Left cardiac atrium (tissue), 4 donors: Measurements from ENCODE around the gene KRTAP19-4. TPM values are rescaled to one million over a fixed set of nuclear protein-coding genes. Genes with fewer than 3 reads are reported as not detected.
"Not testable (repeated sequence)": the region's sequence is repeated elsewhere in the genome, so short reads cannot be mapped to it uniquely, and the experiment has no call there.

ENCODE experiments used
- ATAC-seq, 2 donors: fragments of 200-7000 bp; cut with Tn5 transposase; one replicate each; pipeline ENCODE4 v1.9.1; 2020; ENCODE audit warnings: mild to moderate bottlenecking in 2 of 2, moderate library complexity in 2 of 2
- DNase-seq: peaks from one replicate; pipeline ENCODE4 v3.0.0-alpha.2; 2020
- intact Hi-C, 2 donors: fragments of 100-400 bp; cut with DNase I; formaldehyde crosslinking; loops; one replicate each; pipeline versions ENCODE4 v1.14.1 to v1.15.1; 2022 to 2023
- long read RNA-seq: library from polyadenylated mRNA; unstranded; transcript quantifications from one replicate; pipeline ENCODE4 v2.0.0, GENCODE V29; 2021
- total RNA-seq, 2 donors: library from RNA; stranded (reverse); fragmentation: NEBNext Ultra II Directional; extraction: Animal tissue kit (Norgen Biotek cat#: 25700); gene quantifications; one replicate each; pipeline ENCODE4 v1.2.1, GENCODE V29; 2021
- donor health status: DM: no; HTN: yes; CAD: no.
- donor health status: DM: no; HTN: yes; CAD: no; lungs with severe emphysema.
- donor health status: DM: yes; HTN: yes; CAD: no.
- donor health status: Dilated cardiomyopathy.

KRTAP19-4 gene, protein sequence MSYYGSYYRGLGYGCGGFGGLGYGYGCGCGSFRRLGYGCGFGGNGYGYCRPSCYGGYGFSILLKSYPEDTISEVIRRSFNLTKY
- not detected for total RNA-seq
- long read RNA-seq = 0 reads

DNA sequence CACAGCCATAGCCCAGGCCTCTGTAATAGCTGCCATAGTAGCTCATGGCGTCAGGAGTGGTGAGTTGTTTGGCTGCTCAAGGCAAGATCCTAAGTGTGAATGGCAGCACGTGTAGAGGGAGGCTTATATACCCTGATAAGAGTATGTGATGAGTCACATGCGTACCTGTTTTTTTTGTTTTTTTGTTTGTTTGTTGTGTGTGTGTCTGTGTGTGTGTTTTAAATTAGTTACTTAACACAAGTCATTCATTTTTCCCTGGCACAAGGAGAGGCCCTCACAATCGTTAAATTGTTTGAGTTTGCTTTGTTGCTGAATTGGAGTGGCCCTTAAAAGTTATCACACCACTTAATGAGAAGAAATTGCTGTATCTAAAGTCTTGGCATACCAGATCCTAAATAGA is at the start of gene KRTAP19-4:
Gene KRTAP19-4 (minus strand): TSS at position 101 of the 400 bp plus-strand sequence. CDS start 55 bp downstream, at position 46.
- DNase-seq = no peak
- intact Hi-C loops = no loop called here

DNA sequence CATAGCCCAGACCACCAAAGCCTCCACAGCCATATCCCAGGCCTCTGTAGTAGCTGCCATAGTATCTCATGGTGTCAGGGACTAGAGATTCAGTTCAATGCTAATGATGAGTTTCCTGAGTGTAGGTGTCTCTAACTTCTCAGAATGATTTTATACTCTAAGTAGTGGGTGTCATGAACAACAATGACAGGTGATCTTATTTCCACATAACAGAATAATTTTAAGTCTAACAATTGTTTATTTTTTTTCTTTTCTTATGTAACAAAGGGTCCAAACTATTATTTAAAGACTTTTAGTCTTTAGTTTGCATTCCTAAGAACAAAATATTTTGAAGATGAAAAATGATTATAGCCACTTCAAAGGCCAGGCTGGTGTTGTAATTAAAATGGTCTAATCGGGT is 44.8 kb upstream of the KRTAP19-4 start, which contains the start of gene KRTAP19-6:
Gene KRTAP19-6 (minus strand): TSS at position 101 of the 400 bp plus-strand sequence. CDS start 31 bp downstream, at position 70.
- ATAC-seq (no peak), DNase-seq (no peak)
- intact Hi-C loops = no loop called here

More for the DNA sequence above, at the start of gene KRTAP19-4:
- no peak for ATAC-seq

DNA sequence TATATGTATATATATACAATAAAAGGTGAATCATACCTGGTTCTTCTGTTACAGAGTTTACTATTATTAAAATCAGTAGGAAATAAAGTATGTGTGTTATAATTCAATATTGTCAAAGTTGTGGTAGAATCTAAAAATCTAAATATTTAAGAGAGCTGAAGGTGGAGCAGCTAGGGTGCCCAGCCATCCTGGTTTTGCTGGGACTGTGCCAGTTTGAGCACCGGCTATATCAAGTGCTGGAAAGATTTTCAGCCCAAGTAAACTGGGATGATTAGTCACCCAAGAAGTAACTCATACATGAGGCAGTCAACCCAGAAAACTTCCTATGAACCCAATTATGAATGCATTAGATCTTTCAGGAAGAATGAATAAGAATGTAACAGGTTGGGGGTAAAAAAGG is 21.9 kb upstream of the KRTAP19-4 start:
- DNase-seq (no peak), ATAC-seq (no peak)
- intact Hi-C loops = no loop called here

DNA sequence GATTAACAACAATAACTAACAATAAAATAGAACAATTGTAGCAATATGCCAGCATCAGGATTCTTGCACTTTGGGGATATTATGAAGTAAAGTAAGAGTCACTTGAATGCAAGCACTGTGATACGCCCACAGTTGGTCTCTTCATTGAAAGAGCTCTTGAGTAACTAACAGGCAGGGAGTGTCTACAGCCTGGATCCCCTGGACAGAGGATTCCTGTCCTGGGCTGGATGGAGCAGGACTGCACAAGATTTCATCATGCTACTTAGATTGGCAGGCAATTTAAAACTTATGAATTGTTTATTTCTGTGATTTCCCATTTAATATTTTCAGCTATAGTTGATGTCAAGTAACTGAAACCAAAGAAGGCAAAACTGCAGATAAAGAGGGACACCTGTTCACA is 18.7 kb upstream of the KRTAP19-4 start:
- no peak for ATAC-seq
- DNase-seq = no peak
- intact Hi-C loops = no loop called here

DNA sequence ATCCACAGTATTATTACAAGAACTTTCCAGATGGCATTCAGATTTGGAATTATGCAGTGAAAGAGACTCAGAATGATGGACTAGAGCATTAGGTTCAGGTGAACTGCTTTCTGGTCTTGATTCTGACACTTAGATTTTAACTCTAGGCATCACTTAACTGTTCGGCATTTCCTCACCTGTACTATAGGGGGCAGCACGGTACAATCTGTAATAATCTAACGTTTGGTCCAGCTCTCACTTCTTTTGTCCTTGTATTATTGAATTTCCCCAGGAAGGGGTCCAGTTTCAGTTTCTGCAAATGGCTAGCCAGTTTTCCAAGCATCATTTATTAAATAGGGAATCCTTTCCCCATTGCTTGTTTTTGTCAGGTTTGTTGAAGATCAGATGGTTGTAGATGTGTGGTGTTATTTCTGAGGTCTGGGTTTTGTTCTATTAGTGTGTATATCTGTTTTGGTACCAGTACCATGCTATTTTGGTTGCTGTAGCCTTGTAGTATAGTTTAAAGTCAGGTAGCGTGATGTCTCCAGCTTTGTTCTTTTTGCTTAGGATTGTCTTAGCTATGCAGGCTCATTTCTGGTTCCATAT is 8.7 kb upstream of the KRTAP19-4 start:
- intact Hi-C loops, DNase-seq, ATAC-seq: not testable (repeated sequence)

DNA sequence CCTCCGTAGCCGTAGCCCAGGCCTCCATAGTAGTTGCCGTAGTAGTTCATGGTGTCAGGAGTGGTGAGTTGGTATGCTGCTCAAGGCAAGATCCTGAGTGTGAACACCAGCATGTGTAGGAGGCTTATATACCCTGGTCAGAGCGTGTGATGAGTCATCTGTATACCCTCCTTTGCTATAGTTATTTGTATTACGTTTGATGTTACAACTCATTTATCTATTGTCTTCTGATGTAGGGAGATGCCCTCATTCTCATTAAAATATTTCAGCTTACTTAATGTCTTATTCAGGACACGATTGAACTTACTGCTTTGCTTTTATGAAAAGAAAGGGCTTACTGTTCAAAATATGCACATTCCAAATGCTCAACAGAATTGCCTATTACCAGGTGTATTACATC is 5.1 kb upstream of the KRTAP19-4 start, which contains the start of gene KRTAP19-5:
Gene KRTAP19-5 (minus strand): TSS at position 101 of the 400 bp plus-strand sequence. CDS start 51 bp downstream, at position 50.
- no peak for ATAC-seq
- no peak for DNase-seq
- intact Hi-C loops = no loop called here

DNA sequence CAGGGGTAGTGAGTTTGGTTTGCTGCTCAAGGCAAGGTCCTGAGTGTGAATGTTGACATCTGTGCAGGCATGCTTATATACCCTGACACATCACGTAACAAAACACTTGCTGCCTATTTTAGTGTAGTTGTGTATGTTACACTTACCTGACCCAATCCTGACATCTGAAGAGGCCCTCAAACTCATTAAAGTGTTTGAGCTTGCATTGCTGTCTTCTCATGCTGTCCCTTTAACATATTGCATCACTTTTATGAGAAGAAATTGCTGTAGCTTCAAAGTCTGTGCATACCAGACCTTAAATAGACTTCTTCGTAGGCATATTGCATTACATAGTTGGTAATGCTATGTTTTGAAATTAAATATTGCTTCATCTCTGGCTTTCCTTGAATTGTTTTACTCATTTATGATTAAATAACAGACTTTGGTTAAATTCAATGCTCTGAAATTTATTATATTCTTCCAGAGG is 5.0 kb downstream of the KRTAP19-4 start, which contains the start of gene KRTAP19-3:
Gene KRTAP19-3 (minus strand): TSS at position 51 of the 466 bp plus-strand sequence. CDS start 56 bp downstream, outside the sequence.
- intact Hi-C loops = no loop called here
- no peak for DNase-seq
- ATAC-seq = no peak

DNA sequence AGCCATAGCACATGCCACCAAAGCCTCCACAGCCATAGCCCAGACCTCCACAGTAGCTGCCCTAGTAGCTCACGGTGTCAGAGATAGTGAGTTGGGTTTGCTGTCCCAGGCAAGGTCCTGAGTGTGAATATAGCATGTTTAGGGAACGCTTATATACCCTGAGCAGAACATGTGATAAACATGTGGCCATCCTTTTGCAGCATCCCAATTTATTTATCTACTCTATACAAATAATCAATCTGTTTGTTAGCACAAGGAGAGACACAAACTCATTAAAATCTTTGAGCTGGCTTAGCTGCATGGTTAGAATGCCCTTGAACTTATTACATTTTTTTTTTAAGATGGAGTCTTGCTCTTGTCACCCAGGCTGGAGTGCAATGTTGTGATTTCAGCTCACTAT is 9.6 kb downstream of the KRTAP19-4 start, which contains the start of gene KRTAP19-2:
Gene KRTAP19-2 (minus strand): TSS at position 101 of the 400 bp plus-strand sequence. CDS start 88 bp downstream, at position 13.
- intact Hi-C loops = no loop called here
- ATAC-seq = no peak

DNA sequence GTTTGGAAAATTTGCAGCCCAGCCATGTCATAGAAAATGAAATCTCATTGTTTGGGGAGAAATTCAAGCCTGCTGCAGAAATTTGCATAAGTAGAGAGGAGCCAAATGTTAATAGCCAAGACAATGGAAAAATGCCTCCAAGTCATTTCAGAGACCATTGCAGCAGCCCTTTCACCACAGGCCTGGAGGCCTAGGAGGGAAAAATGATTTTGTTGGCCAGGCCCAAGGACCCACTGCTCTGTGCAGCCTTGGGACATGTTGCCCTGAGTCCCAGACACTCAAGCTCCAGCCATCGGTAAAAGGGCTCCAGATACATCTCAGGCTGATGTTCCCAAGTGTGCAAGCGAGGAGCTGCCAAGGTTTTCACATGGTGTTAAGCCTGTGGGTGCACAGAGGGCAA is 10.8 kb downstream of the KRTAP19-4 start:
- ATAC-seq (no peak), DNase-seq (no peak)
- intact Hi-C loops = no loop called here

More for the DNA sequence above, 9.6 kb downstream of the KRTAP19-4 start, which contains the start of gene KRTAP19-2:
- no peak for DNase-seq

DNA sequence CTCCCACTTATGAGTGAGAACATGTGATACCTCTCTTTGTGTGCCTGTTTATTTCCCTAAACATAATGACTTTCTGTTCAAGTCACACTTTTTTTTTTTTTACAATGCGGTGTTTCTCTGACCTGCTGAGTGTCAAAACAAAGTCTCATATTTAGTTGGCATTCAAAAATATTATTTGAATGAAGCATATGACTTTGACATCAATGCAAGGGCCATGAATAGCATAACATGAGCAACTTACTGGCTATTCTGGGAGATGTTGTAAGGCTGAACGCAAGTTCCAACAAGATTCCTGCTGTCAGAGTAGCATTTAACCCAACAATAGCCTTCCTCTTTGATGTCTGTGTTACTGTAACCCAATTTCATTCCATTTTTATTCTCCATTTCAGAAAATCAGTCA is 14.8 kb downstream of the KRTAP19-4 start:
- ATAC-seq (no peak), DNase-seq (no peak)
- intact Hi-C loops = no loop called here

DNA sequence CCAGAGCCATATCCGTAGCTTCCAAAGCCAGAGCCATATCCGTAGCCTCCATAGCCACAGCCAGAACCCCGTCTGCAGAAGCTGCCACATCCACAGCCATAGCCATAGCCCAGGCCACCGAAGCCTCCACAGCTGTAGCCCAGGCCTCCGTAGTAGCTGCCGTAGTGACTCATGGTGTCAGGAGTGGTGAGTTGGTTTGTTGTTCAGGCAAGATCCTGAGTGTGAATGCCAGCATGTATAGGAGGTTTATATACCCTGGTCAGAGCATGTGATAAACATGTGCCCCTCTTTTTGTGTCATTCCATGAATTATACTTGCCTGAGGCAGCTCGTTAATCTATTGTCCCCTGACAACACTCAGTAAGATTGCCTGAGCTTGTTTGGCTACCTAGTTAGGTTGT is 16.8 kb downstream of the KRTAP19-4 start, which contains the start of gene KRTAP19-1:
Gene KRTAP19-1 (minus strand): TSS at position 223 of the 400 bp plus-strand sequence. CDS start 50 bp downstream, at position 173.
- intact Hi-C loops = no loop called here
- no peak for DNase-seq
- ATAC-seq = no peak

DNA sequence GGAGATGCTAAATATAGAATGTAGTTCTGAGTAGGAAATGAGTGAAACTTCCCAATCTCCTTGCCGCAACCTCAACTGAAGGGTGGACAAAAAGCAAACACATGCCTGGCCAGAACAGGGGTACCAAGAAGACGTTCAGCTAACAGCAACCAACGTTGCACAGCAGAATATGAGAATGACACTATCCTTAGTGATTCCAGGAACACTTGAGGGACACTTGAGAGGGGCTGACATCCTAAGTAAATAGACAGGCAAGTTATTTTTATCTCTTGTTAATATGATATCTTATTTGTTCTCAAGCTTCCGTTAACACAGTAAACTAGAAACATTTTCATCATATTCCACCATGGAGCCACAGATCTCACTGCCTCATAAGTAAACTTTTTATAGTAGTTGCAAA is 17.7 kb downstream of the KRTAP19-4 start:
- intact Hi-C loops = loop anchor here in 1 of 2 donors (5.0 kb wide), 1 partner anchor 88 kb away; no protein-coding TSS in a partner anchor
- DNase-seq = no peak
- peak; percentile 27 to 52 for ATAC-seq

DNA sequence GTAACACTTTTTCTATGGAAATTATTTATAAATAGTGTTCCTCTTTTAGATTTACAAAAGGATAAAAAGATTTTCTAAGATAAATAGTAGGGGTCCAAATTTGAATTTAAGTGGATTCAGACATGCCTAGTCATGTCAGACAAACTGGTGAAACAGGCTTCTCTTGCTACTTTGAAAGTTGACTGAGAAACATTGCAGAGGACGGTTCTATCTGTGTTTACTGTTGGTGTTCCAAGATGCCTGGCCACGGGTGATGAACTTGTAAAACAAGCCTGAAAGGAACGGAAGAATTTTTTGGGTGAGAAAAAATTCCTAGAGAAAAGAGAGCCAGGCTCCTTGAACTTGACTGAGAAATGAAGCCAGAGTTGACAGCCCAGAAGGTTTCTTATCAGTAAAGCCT is 19.0 kb downstream of the KRTAP19-4 start:
- intact Hi-C loops = loop anchor here in 1 of 2 donors (5.0 kb wide), 1 partner anchor 89 kb away; no protein-coding TSS in a partner anchor
- ATAC-seq = no peak
- DNase-seq = no peak

DNA sequence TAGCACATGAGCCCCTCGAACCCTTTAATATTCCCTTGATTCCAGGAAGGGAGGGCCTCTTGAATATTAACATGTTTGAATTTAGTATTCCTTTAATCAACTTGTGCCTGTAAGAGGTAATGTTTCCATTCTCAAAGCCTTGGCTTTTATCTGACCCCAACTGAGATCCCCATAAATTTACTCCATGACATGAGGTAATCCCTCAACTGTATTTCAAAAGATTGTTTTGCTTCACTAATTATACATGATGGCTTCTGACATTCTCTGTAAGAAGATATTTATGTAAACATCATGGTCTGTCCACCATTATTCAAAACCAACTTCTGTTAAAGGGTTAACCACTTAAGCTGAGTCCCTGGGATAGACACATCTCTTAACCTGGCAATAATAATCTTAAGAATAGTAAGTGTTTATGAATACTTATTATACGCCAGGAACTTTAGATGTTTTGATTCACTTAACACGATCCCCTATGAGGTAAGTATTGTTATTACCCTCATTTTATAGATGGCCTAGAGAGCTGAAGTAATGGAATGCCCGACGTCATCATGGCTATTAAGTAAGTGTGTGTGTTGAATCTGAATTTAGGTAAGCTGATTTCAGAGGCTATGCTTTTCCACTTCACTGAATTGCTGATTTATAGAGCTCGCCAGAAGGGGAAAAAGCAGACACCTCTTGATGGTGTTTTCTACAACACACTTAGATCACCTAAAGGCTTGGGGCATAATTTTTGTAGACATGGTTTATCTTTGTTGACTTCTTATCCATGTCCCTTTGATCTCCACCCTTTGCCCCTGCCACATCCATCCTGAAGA is 27.9 kb downstream of the KRTAP19-4 start:
- intact Hi-C loops = no loop called here
- DNase-seq (no peak), ATAC-seq (no peak)

DNA sequence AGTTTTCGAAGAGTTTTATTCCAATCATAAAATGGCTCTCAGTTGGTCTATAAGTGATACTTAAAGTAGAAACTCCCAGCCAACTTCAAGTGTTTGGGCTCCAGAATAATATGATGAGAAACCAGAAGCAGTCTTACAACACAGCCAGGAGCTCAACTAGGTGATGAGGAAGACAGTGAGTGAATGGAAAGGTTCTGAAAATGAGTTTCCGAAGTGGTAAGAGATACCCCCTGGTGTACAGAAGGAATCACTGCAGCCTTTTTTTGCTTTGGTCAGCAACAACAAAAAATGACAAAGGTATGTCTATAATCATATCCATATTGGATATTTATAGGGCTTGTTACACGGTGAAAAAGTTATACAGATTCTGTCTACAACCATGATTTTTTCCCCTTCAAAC is 33.3 kb downstream of the KRTAP19-4 start:
- intact Hi-C loops = no loop called here
- ATAC-seq (no peak), DNase-seq (no peak)

DNA sequence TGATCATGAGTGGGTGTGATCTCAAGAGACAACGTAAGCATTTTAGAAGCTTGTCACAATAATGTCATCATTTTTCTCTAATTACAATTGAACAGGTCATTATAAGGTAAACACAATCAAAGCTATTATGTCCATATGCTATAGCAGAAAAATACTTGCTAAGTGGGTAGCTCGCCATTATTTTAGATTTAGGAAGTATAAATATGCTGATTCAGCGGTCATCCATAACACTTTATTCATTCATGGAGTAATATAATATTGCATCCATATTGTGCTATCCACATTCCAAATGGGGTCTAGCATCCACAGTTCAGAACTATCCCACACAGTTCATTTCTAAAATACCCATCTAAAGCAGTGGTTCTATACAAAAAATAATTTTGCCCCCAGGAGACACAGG is 48.5 kb downstream of the KRTAP19-4 start:
- DNase-seq (no peak), ATAC-seq (no peak)
- intact Hi-C loops = loop anchor here in 1 of 2 donors (10.0 kb wide), 1 partner anchor 276 kb away; no protein-coding TSS in a partner anchor

DNA sequence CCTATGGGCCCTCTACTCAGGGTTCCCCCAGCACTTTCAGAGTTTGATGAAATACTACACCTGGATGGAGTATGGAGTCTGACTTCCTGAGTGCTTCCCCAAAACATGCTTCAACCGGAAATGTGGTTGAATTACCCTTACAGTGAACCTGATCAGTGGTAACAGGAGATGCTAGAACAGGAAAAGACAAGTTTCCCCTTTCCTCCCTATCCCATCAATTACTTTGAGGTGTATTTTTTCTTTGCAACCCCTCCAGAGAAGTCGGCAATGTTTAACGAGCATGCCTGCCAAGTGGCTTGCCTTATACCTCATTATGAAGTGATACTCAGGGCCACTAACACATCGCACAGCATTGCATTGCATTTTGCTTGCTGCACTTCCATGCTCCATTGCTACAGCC is 49.9 kb downstream of the KRTAP19-4 start:
- intact Hi-C loops = loop anchor here in 1 of 2 donors (10.0 kb wide), 1 partner anchor 278 kb away; no protein-coding TSS in a partner anchor
- DNase-seq = no peak
- ATAC-seq = no peak
